ENCODE results near the gene HBE1. TPM values are rescaled to one million over a fixed set of nuclear protein-coding genes. Genes with fewer than 3 reads are reported as not detected.
"Not testable (repeated sequence)": the region's sequence is repeated elsewhere in the genome, so short reads cannot be mapped to it uniquely, and the experiment has no call there.

Gene HBE1
- total RNA-seq, 1 donor from 2014 or later, result not detected

DNA sequence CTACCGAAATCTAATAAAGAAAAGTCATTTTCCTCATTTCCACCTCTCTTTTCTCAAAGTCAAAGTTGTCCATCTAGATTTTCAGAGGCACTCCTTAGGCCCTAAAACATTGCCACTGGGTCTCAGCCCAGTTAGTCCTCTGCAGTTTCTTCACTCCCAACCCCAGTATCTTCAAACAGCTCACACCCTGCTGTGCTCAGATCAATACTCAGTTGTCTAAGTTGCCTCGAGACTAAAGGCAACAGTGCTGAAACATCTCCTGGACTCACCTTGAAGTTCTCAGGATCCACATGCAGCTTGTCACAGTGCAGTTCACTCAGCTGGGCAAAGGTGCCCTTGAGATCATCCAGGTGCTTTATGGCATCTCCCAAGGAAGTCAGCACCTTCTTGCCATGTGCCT lies 15.7 kb downstream of the HBE1 start:
- H3K4me3 ChIP-seq (ENCODE audit: insufficient read depth, low read depth, low read length); H3K79me2 ChIP-seq (ENCODE audit: insufficient read depth, low read length); H3K4me3 Mint-ChIP-seq (ENCODE audit: unreplicated experiment); DNase-seq (ENCODE audit: low read depth); H3K27me3 ChIP-seq (ENCODE audit: insufficient read depth, low read length); H3K9ac ChIP-seq (ENCODE audit: low read length); FAIRE-seq; H3K4me1 Mint-ChIP-seq (ENCODE audit: low read depth, unreplicated experiment); H3K9me3 Mint-ChIP-seq (ENCODE audit: unreplicated experiment); H3K4me1 ChIP-seq (ENCODE audit: insufficient read depth, low read length); H3K27ac Mint-ChIP-seq (ENCODE audit: unreplicated experiment); H3K4me2 ChIP-seq (ENCODE audit: low read length); H3K9me3 ChIP-seq (ENCODE audit: insufficient read depth, low read depth, low read length); H4K20me1 ChIP-seq (ENCODE audit: insufficient read depth, low read length); H3K27me3 Mint-ChIP-seq (ENCODE audit: low read depth, unreplicated experiment); H3K36me3 ChIP-seq (ENCODE audit: insufficient read depth, low read length); H3K36me3 Mint-ChIP-seq (ENCODE audit: low read depth, unreplicated experiment); H2AFZ ChIP-seq (ENCODE audit: low read depth, low read length); H3K27ac ChIP-seq (ENCODE audit: low read depth, low read length): not testable (repeated sequence)

DNA sequence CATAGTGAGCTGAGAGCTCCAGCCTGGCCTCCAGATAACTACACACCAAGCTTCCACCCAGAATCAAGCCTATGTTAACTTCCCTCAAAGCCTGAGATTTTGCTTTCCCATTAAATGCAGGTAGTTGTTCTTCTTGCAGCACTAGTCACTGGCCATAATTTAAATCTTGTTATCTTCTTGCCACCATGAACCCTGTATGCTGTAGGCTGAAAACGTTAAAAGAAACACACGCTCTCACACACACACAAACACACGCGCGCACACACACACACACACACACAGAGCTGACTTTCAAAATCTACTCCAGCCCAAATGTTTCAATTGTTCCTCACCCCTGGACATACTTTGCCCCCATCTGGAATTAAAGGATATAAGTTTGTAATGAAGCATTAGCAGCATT lies 16.3 kb downstream of the HBE1 start:
- H3K4me3 Mint-ChIP-seq (ENCODE audit: unreplicated experiment); H3K4me1 ChIP-seq (ENCODE audit: insufficient read depth, low read length); H3K9ac ChIP-seq (ENCODE audit: low read length); H3K9me3 Mint-ChIP-seq (ENCODE audit: unreplicated experiment); FAIRE-seq; H3K4me1 Mint-ChIP-seq (ENCODE audit: low read depth, unreplicated experiment); H3K9me3 ChIP-seq (ENCODE audit: insufficient read depth, low read depth, low read length); H3K27me3 Mint-ChIP-seq (ENCODE audit: low read depth, unreplicated experiment); H3K4me2 ChIP-seq (ENCODE audit: low read length); H4K20me1 ChIP-seq (ENCODE audit: insufficient read depth, low read length); H3K27me3 ChIP-seq (ENCODE audit: insufficient read depth, low read length); H2AFZ ChIP-seq (ENCODE audit: low read depth, low read length); H3K79me2 ChIP-seq (ENCODE audit: insufficient read depth, low read length); H3K27ac ChIP-seq (ENCODE audit: low read depth, low read length); H3K36me3 ChIP-seq (ENCODE audit: insufficient read depth, low read length); H3K4me3 ChIP-seq (ENCODE audit: insufficient read depth, low read depth, low read length); DNase-seq (ENCODE audit: low read depth); H3K36me3 Mint-ChIP-seq (ENCODE audit: low read depth, unreplicated experiment); H3K27ac Mint-ChIP-seq (ENCODE audit: unreplicated experiment): not testable (repeated sequence)

DNA sequence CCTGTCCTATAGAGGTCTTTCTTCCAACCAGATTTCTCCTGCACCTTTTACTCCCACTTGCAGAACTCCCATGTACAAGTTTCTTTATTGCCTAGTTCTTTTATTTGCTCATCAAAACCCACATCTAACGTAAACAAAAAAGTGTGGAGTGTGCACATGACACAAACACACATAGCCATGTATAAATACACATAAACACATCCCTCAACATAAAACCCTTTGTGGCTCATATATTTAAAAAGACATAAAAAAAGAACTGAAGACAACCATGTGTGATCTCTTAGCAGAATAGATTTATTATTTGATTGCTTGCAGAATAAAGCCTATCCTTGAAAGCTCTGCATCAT lies 16.9 kb downstream of the HBE1 start:
- Mint-ChIP-seq H3K4me1 (ENCODE audit: low read depth, unreplicated experiment) (no peaks in the 10 kb centered on the region), H3K27ac (ENCODE audit: unreplicated experiment) (no peak overlapping the region), H3K9me3 (ENCODE audit: unreplicated experiment) (peaks cover 5% of the 10 kb centered on the region), H3K27me3 (ENCODE audit: low read depth, unreplicated experiment) (peaks cover 4% of the 10 kb centered on the region), H3K36me3 (ENCODE audit: low read depth, unreplicated experiment) (no peaks in the 10 kb centered on the region), H3K4me3 (ENCODE audit: unreplicated experiment) (no peak overlapping the region)
- Histone ChIP-seq H3K27me3 (ENCODE audit: insufficient read depth, low read length) (no peaks in the 10 kb centered on the region), H3K4me3 (ENCODE audit: insufficient read depth, low read depth, low read length) (no peak overlapping the region), H3K36me3 (ENCODE audit: insufficient read depth, low read length) (no peaks in the 10 kb centered on the region), H3K9me3 (ENCODE audit: insufficient read depth, low read depth, low read length) (no peaks in the 10 kb centered on the region), H3K79me2 (ENCODE audit: insufficient read depth, low read length) (no peaks in the 10 kb centered on the region), H3K4me2 (ENCODE audit: low read length) (no peak overlapping the region), H2AFZ (ENCODE audit: low read depth, low read length) (no peak overlapping the region), H3K9ac (ENCODE audit: low read length) (no peak overlapping the region), H3K4me1 (ENCODE audit: insufficient read depth, low read length) (no peaks in the 10 kb centered on the region), H4K20me1 (ENCODE audit: insufficient read depth, low read length) (no peaks in the 10 kb centered on the region), H3K27ac (ENCODE audit: low read depth, low read length) (no peak overlapping the region)
- DNase-seq (ENCODE audit: low read depth), result no peak
- TF ChIP-seq, protein P1, sequence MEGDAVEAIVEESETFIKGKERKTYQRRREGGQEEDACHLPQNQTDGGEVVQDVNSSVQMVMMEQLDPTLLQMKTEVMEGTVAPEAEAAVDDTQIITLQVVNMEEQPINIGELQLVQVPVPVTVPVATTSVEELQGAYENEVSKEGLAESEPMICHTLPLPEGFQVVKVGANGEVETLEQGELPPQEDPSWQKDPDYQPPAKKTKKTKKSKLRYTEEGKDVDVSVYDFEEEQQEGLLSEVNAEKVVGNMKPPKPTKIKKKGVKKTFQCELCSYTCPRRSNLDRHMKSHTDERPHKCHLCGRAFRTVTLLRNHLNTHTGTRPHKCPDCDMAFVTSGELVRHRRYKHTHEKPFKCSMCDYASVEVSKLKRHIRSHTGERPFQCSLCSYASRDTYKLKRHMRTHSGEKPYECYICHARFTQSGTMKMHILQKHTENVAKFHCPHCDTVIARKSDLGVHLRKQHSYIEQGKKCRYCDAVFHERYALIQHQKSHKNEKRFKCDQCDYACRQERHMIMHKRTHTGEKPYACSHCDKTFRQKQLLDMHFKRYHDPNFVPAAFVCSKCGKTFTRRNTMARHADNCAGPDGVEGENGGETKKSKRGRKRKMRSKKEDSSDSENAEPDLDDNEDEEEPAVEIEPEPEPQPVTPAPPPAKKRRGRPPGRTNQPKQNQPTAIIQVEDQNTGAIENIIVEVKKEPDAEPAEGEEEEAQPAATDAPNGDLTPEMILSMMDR (IDR thresholded peaks at IDR 0.05; ENCODE audit: insufficient read depth, low read depth, low read length), result no peak
- TF ChIP-seq EZH2 (IDR thresholded peaks at IDR 0.05; ENCODE audit: insufficient read depth, low read length), result no peak
- no peak for FAIRE-seq
